Adrenal gland (tissue), 5 donors: Measurements from ENCODE around the gene TMEM250.

Source experiments
- POLR2A ChIP-seq, 2 donors: fragments of 450-650 bp; IDR thresholded peaks; one replicate each; pipeline ENCODE4 v1.6.1; 2017; ENCODE audit warnings: antibody characterized with exemption in 2 of 2, mild to moderate bottlenecking in 2 of 2, moderate library complexity in 1 of 2
- TF ChIP-seq, protein P1 (sequence below), 6 experiments: fragments of 450-650 bp in 4 of 6; fragments of 200-600 bp in 2 of 6; sonication (generic) in 1 of 6; IDR thresholded peaks; 1 replicate in 5 of 6; 2 replicates in 1 of 6; pipeline versions ENCODE4 v1.5.1 to v1.8.0; 2016 to 2021; ENCODE audit warnings: antibody characterized with exemption in 6 of 6, mild to moderate bottlenecking in 2 of 6, moderate library complexity in 1 of 6
- donor health status: DM: no; HTN: no; CAD: no.

DNA sequence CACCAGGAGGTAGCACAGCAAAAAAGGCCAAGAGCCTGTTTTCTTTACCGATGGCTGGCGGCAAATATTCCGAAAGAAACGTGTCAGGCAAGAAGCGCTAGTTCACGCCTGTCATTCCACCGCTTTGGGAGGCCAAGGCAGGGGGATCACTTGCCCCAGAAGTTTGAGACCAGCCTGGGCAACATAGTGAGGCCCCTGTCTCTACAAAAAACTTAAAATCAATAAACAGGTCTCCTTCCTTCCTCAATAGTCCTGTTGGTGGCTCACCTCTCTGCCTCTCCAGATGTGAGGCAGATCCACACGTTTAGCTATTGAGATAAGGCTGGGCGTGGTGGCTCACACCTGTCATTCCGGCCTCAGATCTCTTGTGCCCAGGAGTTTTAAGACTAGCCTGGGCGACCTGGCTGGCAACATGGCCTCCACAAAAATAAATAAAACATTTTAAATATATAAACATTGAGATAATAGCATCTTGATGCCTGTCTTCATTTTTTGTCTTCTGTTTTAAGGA, 1.3 kb upstream of the TMEM250 start:
- TF ChIP-seq, protein P1, sequence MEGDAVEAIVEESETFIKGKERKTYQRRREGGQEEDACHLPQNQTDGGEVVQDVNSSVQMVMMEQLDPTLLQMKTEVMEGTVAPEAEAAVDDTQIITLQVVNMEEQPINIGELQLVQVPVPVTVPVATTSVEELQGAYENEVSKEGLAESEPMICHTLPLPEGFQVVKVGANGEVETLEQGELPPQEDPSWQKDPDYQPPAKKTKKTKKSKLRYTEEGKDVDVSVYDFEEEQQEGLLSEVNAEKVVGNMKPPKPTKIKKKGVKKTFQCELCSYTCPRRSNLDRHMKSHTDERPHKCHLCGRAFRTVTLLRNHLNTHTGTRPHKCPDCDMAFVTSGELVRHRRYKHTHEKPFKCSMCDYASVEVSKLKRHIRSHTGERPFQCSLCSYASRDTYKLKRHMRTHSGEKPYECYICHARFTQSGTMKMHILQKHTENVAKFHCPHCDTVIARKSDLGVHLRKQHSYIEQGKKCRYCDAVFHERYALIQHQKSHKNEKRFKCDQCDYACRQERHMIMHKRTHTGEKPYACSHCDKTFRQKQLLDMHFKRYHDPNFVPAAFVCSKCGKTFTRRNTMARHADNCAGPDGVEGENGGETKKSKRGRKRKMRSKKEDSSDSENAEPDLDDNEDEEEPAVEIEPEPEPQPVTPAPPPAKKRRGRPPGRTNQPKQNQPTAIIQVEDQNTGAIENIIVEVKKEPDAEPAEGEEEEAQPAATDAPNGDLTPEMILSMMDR (IDR thresholded peaks at IDR 0.05) = no peak
- no peak for TF ChIP-seq POLR2A (IDR thresholded peaks at IDR 0.05)
